ENCODE results near the gene CPTP.
A peak's percentile ranks its signal among the peaks of the same experiment; 100 is the strongest.

DNA sequence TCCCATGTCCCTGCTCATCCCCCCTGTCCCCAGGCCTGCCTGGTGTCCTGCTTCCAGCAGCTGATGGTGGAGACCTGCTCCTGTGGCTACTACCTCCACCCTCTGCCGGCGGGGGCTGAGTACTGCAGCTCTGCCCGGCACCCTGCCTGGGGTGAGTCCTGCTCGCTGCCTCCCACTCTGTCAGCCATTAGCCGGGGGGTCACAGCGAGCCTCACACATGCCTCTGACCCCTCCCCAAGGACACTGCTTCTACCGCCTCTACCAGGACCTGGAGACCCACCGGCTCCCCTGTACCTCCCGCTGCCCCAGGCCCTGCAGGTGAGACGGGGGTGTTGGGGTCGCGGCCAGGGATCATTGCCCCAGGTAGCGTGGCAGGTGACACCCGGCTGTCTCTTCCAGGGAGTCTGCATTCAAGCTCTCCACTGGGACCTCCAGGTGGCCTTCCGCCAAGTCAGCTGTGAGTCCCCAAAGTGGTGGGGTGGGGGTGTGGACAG lies 34.3 kb upstream of the CPTP start:
- TF ChIP-seq, protein P1, sequence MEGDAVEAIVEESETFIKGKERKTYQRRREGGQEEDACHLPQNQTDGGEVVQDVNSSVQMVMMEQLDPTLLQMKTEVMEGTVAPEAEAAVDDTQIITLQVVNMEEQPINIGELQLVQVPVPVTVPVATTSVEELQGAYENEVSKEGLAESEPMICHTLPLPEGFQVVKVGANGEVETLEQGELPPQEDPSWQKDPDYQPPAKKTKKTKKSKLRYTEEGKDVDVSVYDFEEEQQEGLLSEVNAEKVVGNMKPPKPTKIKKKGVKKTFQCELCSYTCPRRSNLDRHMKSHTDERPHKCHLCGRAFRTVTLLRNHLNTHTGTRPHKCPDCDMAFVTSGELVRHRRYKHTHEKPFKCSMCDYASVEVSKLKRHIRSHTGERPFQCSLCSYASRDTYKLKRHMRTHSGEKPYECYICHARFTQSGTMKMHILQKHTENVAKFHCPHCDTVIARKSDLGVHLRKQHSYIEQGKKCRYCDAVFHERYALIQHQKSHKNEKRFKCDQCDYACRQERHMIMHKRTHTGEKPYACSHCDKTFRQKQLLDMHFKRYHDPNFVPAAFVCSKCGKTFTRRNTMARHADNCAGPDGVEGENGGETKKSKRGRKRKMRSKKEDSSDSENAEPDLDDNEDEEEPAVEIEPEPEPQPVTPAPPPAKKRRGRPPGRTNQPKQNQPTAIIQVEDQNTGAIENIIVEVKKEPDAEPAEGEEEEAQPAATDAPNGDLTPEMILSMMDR (conservative IDR thresholded peaks at IDR 0.05; ENCODE audit: low read depth, low read length), result peak; percentile 69
- TF ChIP-seq EZH2 (IDR thresholded peaks at IDR 0.05; ENCODE audit: low read length, unreplicated experiment) (no peak), EZH2phosphoT487 (IDR thresholded peaks at IDR 0.05; ENCODE audit: borderline replicate concordance, low read length) (no peak)

Measured in PC-3 (cell line).